Activated CD4-positive, alpha-beta memory T cell treated with anti-CD3 and anti-CD28 coated beads for 36 hours (primary cell): ENCODE measurements around the gene TRIP11. TPM values are rescaled to one million over a fixed set of nuclear protein-coding genes. Genes with fewer than 3 reads are reported as not detected.

Experiments
- CTCF ChIA-PET: fragments of 350-600 bp; sonication (Branson Sonifier 250); formaldehyde crosslinking; loops from one replicate; lab custom pipeline; 2021; ENCODE audit warnings: antibody characterized with exemption, inconsistent platforms; lab: Charles Lee
- POLR2A ChIA-PET: fragments of 350-600 bp; sonication (Branson Sonifier 250); formaldehyde crosslinking; loops from one replicate; lab custom pipeline; 2021; ENCODE audit warnings: antibody characterized with exemption; lab: Charles Lee
- DNase-seq: peaks from one replicate; pipeline ENCODE4 v3.0.0-alpha.2; 2020
- H3K27ac Mint-ChIP-seq: one replicate; pipeline ENCODE4 v1.8.0; 2021; ENCODE audit warnings: mixed read lengths
- H3K27me3 Mint-ChIP-seq: one replicate; pipeline ENCODE4 v1.8.0; 2021; ENCODE audit warnings: mixed read lengths
- H3K36me3 Mint-ChIP-seq: one replicate; pipeline ENCODE4 v1.8.0; 2021; ENCODE audit warnings: mixed read lengths
- H3K4me1 Mint-ChIP-seq: one replicate; pipeline ENCODE4 v1.8.0; 2021; ENCODE audit warnings: low read depth, mixed read lengths
- H3K4me3 Mint-ChIP-seq: one replicate; pipeline ENCODE4 v1.8.0; 2021; ENCODE audit warnings: mild to moderate bottlenecking, mixed read lengths
- H3K9me3 Mint-ChIP-seq: one replicate; pipeline ENCODE4 v1.8.0; 2021; ENCODE audit warnings: mixed read lengths
- intact Hi-C: fragments of 100-400 bp; cut with micrococcal nuclease; formaldehyde crosslinking; loops from one replicate; pipeline ENCODE4 v1.15.1; 2023
- total RNA-seq, 2 experiments: library from RNA; stranded (reverse); gene quantifications; one replicate each; pipeline ENCODE4 v1.2.3, GENCODE V29; 2021

The TRIP11 gene
- total RNA-seq, 2 experiments from 2014 or later = 35.9 to 37.0 TPM

GRCh38 chr14:92009604-92010003, 30.3 kb downstream of the TRIP11 start:
- Mint-ChIP-seq H3K36me3 (peaks cover 47% of the 10 kb centered on the region), H3K4me1 (peaks cover 43% of the 10 kb centered on the region), H3K27me3 (no peaks in the 10 kb centered on the region), H3K27ac (no peak overlapping the region), H3K4me3 (no peak overlapping the region), H3K9me3 (no peaks in the 10 kb centered on the region)
- ChIA-PET CTCF (interaction anchor here (2.3 kb wide), 1 partner anchor 13 kb away, joined by 5 read pairs; no protein-coding TSS in a partner anchor), POLR2A (no interaction called here)
- intact Hi-C loops = no loop called here
- no peak for DNase-seq

GRCh38 chr14:92005019-92005418, 34.8 kb downstream of the TRIP11 start:
- intact Hi-C loops = no loop called here
- CTCF ChIA-PET = interaction anchor here (1.1 to 2.3 kb wide), 5 partner anchors 8 to 101 kb away, joined by 3 to 9 read pairs (median 7); partner anchors contain the start of genes ATXN3 and TRIP11
- Mint-ChIP-seq H3K27ac (peak overlapping the region; percentile 36), H3K4me1 (peaks cover 38% of the 10 kb centered on the region), H3K27me3 (no peaks in the 10 kb centered on the region), H3K9me3 (no peaks in the 10 kb centered on the region), H3K36me3 (peaks cover 39% of the 10 kb centered on the region), H3K4me3 (peak overlapping the region; percentile 15)
- POLR2A ChIA-PET = interaction anchor here (1.3 kb wide), 1 partner anchor 8 kb away, joined by 4 read pairs; no protein-coding TSS in a partner anchor
- DNase-seq = no peak

GRCh38 chr14:92004062-92004461, 35.8 kb downstream of the TRIP11 start:
- no peak overlapping the region for H3K27ac Mint-ChIP-seq
- H3K4me1 Mint-ChIP-seq = peaks cover 47% of the 10 kb centered on the region
- intact Hi-C loops = loop anchor here (1.0 kb wide), 1 partner anchor 25 kb away; no protein-coding TSS in a partner anchor
- no peaks in the 10 kb centered on the region for H3K9me3 Mint-ChIP-seq
- POLR2A ChIA-PET = interaction anchor here (1.2 kb wide), 1 partner anchor 137 kb away, joined by 3 read pairs; the partner anchor contains the start of gene TC2N
- no peak overlapping the region for H3K4me3 Mint-ChIP-seq
- H3K27me3 Mint-ChIP-seq = no peaks in the 10 kb centered on the region
- peaks cover 41% of the 10 kb centered on the region for H3K36me3 Mint-ChIP-seq
- no peak for DNase-seq
- CTCF ChIA-PET = interaction anchor here (1.1 to 2.3 kb wide), 2 partner anchors 28 to 36 kb away, joined by 4 to 7 read pairs; partner anchors contain the start of gene TRIP11

- Mint-ChIP-seq H3K36me3 (peaks cover 23% of the 10 kb centered on the region), H3K27me3 (no peaks in the 10 kb centered on the region), H3K4me3 (no peak overlapping the region), H3K4me1 (peaks cover 53% of the 10 kb centered on the region), H3K9me3 (no peaks in the 10 kb centered on the region), H3K27ac (peak overlapping the region; percentile 58)
- intact Hi-C loops = loop anchor here (5.0 kb wide), 1 partner anchor 52 kb away; the partner anchor contains the start of gene FBLN5
- ChIA-PET POLR2A (interaction anchor here (1.3 kb wide), 1 partner anchor 42 kb away, joined by 5 read pairs; no protein-coding TSS in a partner anchor), CTCF (interaction anchor here (0.8 to 0.9 kb wide), 2 partner anchors 88 to 349 kb away, joined by 3 read pairs; no protein-coding TSS in a partner anchor)
- no peak for DNase-seq
Observed at GRCh38 chr14:91998667-91999570, 40.9 kb downstream of the TRIP11 start.

- ChIA-PET CTCF (interaction anchor here (0.8 to 2.3 kb wide), 41 partner anchors 8 to 570 kb away, joined by 3 to 17 read pairs (median 4); partner anchors contain the start of genes ATXN3, FBLN5 and PPP4R3A), POLR2A (interaction anchor here (0.9 to 1.3 kb wide), 3 partner anchors 8 to 20 kb away, joined by 3 to 4 read pairs (median 3); no protein-coding TSS in a partner anchor)
- H3K4me3 Mint-ChIP-seq = no peak overlapping the region
- H3K27me3 Mint-ChIP-seq = no peaks in the 10 kb centered on the region
- intact Hi-C loops = loop anchor here (5.0 kb wide), 1 partner anchor 50 kb away; the partner anchor contains the start of gene FBLN5
- H3K36me3 Mint-ChIP-seq = peaks cover 23% of the 10 kb centered on the region
- no peaks in the 10 kb centered on the region for H3K9me3 Mint-ChIP-seq
- H3K4me1 Mint-ChIP-seq = peaks cover 42% of the 10 kb centered on the region
- no peak overlapping the region for H3K27ac Mint-ChIP-seq
- DNase-seq = no peak
Observed at GRCh38 chr14:91997492-91997891, 42.4 kb downstream of the TRIP11 start.

DNA sequence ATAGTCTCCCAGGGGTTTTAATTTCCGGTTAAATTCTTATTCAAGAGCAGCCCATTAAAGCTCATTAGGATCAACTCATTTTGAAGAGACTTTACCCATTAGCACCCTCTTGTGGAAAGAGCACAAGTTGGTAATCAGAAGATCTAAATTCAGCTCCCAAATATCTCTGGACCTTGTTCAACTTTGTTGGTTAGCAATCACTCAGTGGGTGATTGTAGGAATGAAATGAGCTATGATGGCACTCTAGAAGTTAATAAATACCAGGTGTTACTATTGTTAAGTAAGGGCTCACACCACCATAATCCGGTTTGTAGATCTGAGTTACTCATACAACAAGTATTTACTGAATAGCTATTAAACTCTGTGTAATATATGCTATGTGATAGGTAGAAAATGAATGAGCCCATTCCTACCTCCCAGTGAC, 42.9 kb downstream of the TRIP11 start:
- Mint-ChIP-seq H3K4me3 (no peak overlapping the region), H3K27me3 (no peaks in the 10 kb centered on the region), H3K4me1 (peaks cover 42% of the 10 kb centered on the region), H3K36me3 (peaks cover 26% of the 10 kb centered on the region), H3K9me3 (no peaks in the 10 kb centered on the region), H3K27ac (no peak overlapping the region)
- POLR2A ChIA-PET = interaction anchor here (0.9 to 1.3 kb wide), 3 partner anchors 9 to 20 kb away, joined by 3 to 4 read pairs (median 3); no protein-coding TSS in a partner anchor
- no peak for DNase-seq
- CTCF ChIA-PET = interaction anchor here (0.5 to 2.3 kb wide), 49 partner anchors 9 to 1022 kb away, joined by 3 to 17 read pairs (median 4); partner anchors contain the start of genes ATXN3, FBLN5 and PPP4R3A
- intact Hi-C loops = loop anchor here (5.0 kb wide), 1 partner anchor 50 kb away; the partner anchor contains the start of gene FBLN5

- Mint-ChIP-seq H3K27me3 (no peaks in the 10 kb centered on the region), H3K9me3 (no peaks in the 10 kb centered on the region), H3K36me3 (peaks cover 48% of the 10 kb centered on the region), H3K4me3 (no peak overlapping the region), H3K27ac (no peak overlapping the region), H3K4me1 (peaks cover 10% of the 10 kb centered on the region)
- CTCF ChIA-PET = interaction anchor here (2.3 kb wide), 1 partner anchor 10 kb away, joined by 17 read pairs; no protein-coding TSS in a partner anchor
- intact Hi-C loops = no loop called here
- POLR2A ChIA-PET = no interaction called here
- no peak for DNase-seq
Observed at GRCh38 chr14:91987192-91987591, 52.7 kb downstream of the TRIP11 start.

GRCh38 chr14:91985521-91986255, 54.2 kb downstream of the TRIP11 start:
- Mint-ChIP-seq H3K36me3 (peaks cover 46% of the 10 kb centered on the region), H3K4me3 (no peak overlapping the region), H3K27me3 (no peaks in the 10 kb centered on the region), H3K4me1 (peaks cover 10% of the 10 kb centered on the region), H3K9me3 (no peaks in the 10 kb centered on the region), H3K27ac (no peak overlapping the region)
- ChIA-PET POLR2A (no interaction called here), CTCF (interaction anchor here (0.7 to 2.3 kb wide), 3 partner anchors 11 to 97 kb away, joined by 3 to 17 read pairs (median 4); no protein-coding TSS in a partner anchor)
- intact Hi-C loops = no loop called here
- no peak for DNase-seq

DNA sequence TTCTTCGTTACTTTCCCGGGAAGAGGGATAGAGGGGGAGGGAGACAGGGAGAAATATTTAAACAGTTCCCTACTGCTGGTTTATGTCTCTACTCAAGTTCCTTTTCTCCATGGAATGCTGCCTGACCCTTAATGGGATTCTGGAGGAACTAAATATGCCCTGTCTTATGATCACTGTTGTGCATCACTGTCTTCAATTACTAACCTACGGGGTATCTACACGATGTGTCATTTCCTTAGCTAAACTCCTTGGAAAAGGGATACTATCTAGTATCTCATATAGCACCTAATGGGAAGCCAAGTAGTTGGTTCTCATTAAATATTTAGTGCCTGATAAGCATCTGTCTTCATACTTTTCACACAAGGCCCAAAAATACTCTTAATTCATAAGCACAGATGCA, 54.9 kb downstream of the TRIP11 start:
- H3K9me3 Mint-ChIP-seq = no peaks in the 10 kb centered on the region
- H3K4me3 Mint-ChIP-seq = no peak overlapping the region
- POLR2A ChIA-PET = no interaction called here
- intact Hi-C loops = no loop called here
- H3K36me3 Mint-ChIP-seq = peaks cover 46% of the 10 kb centered on the region
- H3K27ac Mint-ChIP-seq = no peak overlapping the region
- H3K27me3 Mint-ChIP-seq = no peaks in the 10 kb centered on the region
- CTCF ChIA-PET = interaction anchor here (0.7 to 2.3 kb wide), 3 partner anchors 12 to 96 kb away, joined by 3 to 17 read pairs (median 4); no protein-coding TSS in a partner anchor
- peaks cover 16% of the 10 kb centered on the region for H3K4me1 Mint-ChIP-seq
- DNase-seq = no peak

- Mint-ChIP-seq H3K27ac (no peak overlapping the region), H3K4me3 (no peak overlapping the region), H3K27me3 (no peaks in the 10 kb centered on the region), H3K36me3 (peaks cover 41% of the 10 kb centered on the region), H3K9me3 (no peaks in the 10 kb centered on the region), H3K4me1 (peaks cover 22% of the 10 kb centered on the region)
- no peak for DNase-seq
- intact Hi-C loops = loop anchor here (5.0 kb wide), 1 partner anchor 111 kb away; no protein-coding TSS in a partner anchor
- POLR2A ChIA-PET = no interaction called here
- CTCF ChIA-PET = interaction anchor here (1.0 kb wide), 1 partner anchor 13 kb away, joined by 3 read pairs; no protein-coding TSS in a partner anchor
Observed at GRCh38 chr14:91983588-91983987, 56.3 kb downstream of the TRIP11 start.

GRCh38 chr14:91980157-91980556, 59.7 kb downstream of the TRIP11 start:
- peaks cover 42% of the 10 kb centered on the region for H3K4me1 Mint-ChIP-seq
- no peak for DNase-seq
- CTCF ChIA-PET = interaction anchor here (2.5 kb wide), 1 partner anchor 17 kb away, joined by 9 read pairs; no protein-coding TSS in a partner anchor
- no peaks in the 10 kb centered on the region for H3K9me3 Mint-ChIP-seq
- no peak overlapping the region for H3K4me3 Mint-ChIP-seq
- no peaks in the 10 kb centered on the region for H3K27me3 Mint-ChIP-seq
- H3K36me3 Mint-ChIP-seq = peaks cover 28% of the 10 kb centered on the region
- intact Hi-C loops = loop anchor here (1.0 to 5.0 kb wide), 3 partner anchors 13 to 108 kb away; no protein-coding TSS in a partner anchor
- POLR2A ChIA-PET = interaction anchor here (0.6 to 1.0 kb wide), 3 partner anchors 13 to 18 kb away, joined by 3 to 5 read pairs (median 3); no protein-coding TSS in a partner anchor
- no peak overlapping the region for H3K27ac Mint-ChIP-seq
